ENCODE measurements around the gene ATP1A3. TPM values are rescaled to one million over a fixed set of nuclear protein-coding genes. Genes with fewer than 3 reads are reported as not detected.
A peak's percentile ranks its signal among the peaks of the same experiment; 100 is the strongest.

ATP1A3 gene
- total and polyA plus RNA-seq, 2 of the 13 experiments (the other 11 are each of a cell fraction or from before 2014, with no cell fraction given) = 0.01 to 0.04 TPM

DNA sequence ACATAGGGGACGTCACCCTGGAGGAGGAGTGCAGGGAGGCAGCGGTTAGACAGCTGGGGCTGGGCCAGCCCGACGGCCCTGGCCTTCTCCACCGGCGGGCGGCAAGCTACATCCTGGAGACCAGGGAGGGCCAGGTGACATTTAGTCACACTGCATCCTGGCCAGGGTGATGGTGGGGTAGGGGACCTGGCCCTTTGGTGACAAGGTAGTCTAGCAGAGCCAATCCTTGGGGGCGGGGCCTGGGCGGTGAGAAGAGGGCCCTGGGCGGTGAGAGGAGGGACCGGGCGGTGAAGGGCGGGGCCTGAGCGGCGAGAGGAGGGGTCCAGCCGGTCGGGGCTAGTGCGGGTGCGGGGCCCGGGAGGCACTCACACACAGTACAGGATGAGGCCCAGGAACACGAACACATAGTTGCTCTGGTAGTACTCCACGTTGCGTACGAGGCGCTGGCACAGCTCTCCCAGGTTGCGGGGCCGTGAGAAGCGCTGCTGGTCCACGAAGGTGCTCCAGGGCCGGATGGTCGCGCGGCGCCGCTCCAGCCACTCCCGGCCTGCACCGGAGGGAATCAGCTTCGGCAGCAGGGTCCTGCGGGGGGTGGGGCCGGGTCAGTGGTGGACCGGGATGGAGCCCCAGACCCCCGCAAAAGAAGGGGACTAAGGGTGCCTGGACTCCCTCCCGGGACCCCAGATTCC is 35.5 kb downstream of the ATP1A3 start (continued):
- TF ChIP-seq HNRNPLL (IDR thresholded peaks at IDR 0.05; ENCODE audit: low read depth, low read length, poor library complexity, severe bottlenecking) (peak; percentile 37), ZNF253 (CRISPR knock-in tag; IDR thresholded peaks at IDR 0.05; ENCODE audit: borderline replicate concordance) (0 out of 2 replicates have a peak, but pooled peaks have one; percentile 71), MTA1 (CRISPR knock-in tag; IDR thresholded peaks at IDR 0.05; ENCODE audit: borderline replicate concordance) (0 out of 2 replicates have a peak, but pooled peaks have one; percentile 31), SP2 (CRISPR knock-in tag; IDR thresholded peaks at IDR 0.05) (peak; percentile 9; the same call in 1 of the 2 replicates), MYC (CRISPR knock-in tag; IDR thresholded peaks at IDR 0.05; ENCODE audit: borderline replicate concordance) (0 out of 2 replicates have a peak, but pooled peaks have one; percentile 28), ZNF12 (CRISPR knock-in tag; IDR thresholded peaks at IDR 0.05) (0 out of 2 replicates have a peak, but pooled peaks have one; percentile 35), ZNF724P (CRISPR knock-in tag; IDR thresholded peaks at IDR 0.05; ENCODE audit: borderline replicate concordance) (peak; percentile 70), ZNF781 (CRISPR knock-in tag; IDR thresholded peaks at IDR 0.05; ENCODE audit: borderline replicate concordance, not compliant biosample characterization) (peak; percentile 48), RBAK (CRISPR knock-in tag; IDR thresholded peaks at IDR 0.05) (no peak), BORCS8-MEF2B (CRISPR knock-in tag; IDR thresholded peaks at IDR 0.05) (no peak), ZNF777 (CRISPR knock-in tag; IDR thresholded peaks at IDR 0.05) (peak; percentile 92)
- TF ChIP-seq, protein P1, sequence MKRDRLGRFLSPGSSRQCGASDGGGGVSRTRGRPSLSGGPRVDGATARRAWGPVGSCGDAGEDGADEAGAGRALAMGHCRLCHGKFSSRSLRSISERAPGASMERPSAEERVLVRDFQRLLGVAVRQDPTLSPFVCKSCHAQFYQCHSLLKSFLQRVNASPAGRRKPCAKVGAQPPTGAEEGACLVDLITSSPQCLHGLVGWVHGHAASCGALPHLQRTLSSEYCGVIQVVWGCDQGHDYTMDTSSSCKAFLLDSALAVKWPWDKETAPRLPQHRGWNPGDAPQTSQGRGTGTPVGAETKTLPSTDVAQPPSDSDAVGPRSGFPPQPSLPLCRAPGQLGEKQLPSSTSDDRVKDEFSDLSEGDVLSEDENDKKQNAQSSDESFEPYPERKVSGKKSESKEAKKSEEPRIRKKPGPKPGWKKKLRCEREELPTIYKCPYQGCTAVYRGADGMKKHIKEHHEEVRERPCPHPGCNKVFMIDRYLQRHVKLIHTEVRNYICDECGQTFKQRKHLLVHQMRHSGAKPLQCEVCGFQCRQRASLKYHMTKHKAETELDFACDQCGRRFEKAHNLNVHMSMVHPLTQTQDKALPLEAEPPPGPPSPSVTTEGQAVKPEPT (CRISPR knock-in tag; IDR thresholded peaks at IDR 0.05; ENCODE audit: low read depth) = 0 out of 2 replicates have a peak, but pooled peaks have one; percentile 10
- TF ChIP-seq, protein P2, sequence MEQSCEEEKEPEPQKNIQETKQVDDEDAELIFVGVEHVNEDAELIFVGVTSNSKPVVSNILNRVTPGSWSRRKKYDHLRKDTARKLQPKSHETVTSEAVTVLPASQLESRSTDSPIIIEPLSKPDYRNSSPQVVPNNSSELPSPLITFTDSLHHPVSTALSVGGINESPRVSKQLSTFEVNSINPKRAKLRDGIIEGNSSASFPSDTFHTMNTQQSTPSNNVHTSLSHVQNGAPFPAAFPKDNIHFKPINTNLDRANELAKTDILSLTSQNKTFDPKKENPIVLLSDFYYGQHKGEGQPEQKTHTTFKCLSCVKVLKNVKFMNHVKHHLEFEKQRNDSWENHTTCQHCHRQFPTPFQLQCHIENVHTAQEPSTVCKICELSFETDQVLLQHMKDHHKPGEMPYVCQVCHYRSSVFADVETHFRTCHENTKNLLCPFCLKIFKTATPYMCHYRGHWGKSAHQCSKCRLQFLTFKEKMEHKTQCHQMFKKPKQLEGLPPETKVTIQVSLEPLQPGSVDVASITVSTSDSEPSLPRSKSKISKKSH (CRISPR knock-in tag; IDR thresholded peaks at IDR 0.05; ENCODE audit: borderline replicate concordance) = 0 out of 2 replicates have a peak, but pooled peaks have one; percentile 64
- TF ChIP-seq, protein P3, sequence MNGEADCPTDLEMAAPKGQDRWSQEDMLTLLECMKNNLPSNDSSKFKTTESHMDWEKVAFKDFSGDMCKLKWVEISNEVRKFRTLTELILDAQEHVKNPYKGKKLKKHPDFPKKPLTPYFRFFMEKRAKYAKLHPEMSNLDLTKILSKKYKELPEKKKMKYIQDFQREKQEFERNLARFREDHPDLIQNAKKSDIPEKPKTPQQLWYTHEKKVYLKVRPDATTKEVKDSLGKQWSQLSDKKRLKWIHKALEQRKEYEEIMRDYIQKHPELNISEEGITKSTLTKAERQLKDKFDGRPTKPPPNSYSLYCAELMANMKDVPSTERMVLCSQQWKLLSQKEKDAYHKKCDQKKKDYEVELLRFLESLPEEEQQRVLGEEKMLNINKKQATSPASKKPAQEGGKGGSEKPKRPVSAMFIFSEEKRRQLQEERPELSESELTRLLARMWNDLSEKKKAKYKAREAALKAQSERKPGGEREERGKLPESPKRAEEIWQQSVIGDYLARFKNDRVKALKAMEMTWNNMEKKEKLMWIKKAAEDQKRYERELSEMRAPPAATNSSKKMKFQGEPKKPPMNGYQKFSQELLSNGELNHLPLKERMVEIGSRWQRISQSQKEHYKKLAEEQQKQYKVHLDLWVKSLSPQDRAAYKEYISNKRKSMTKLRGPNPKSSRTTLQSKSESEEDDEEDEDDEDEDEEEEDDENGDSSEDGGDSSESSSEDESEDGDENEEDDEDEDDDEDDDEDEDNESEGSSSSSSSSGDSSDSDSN (CRISPR knock-in tag; IDR thresholded peaks at IDR 0.05) = peak; percentile 57
- TF ChIP-seq, protein P4, sequence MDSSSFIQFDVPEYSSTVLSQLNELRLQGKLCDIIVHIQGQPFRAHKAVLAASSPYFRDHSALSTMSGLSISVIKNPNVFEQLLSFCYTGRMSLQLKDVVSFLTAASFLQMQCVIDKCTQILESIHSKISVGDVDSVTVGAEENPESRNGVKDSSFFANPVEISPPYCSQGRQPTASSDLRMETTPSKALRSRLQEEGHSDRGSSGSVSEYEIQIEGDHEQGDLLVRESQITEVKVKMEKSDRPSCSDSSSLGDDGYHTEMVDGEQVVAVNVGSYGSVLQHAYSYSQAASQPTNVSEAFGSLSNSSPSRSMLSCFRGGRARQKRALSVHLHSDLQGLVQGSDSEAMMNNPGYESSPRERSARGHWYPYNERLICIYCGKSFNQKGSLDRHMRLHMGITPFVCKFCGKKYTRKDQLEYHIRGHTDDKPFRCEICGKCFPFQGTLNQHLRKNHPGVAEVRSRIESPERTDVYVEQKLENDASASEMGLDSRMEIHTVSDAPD (CRISPR knock-in tag; IDR thresholded peaks at IDR 0.05) = 0 out of 2 replicates have a peak, but pooled peaks have one; percentile 10

All from HepG2 (cell line).